Liver (tissue), 3 donors: ENCODE results near the gene NR1D2.

Experiments
- ATF3 ChIP-seq: IDR thresholded peaks from 2 replicates; pipeline ENCODE4 v1.6.1; 2016; ENCODE audit warnings: antibody characterized with exemption
- EGR1 ChIP-seq, 2 donors: IDR thresholded peaks; 2 replicates each; pipeline ENCODE4 v1.6.1; 2016 to 2018; ENCODE audit warnings: antibody characterized with exemption in 2 of 2, low read depth in 2 of 2
- JUND ChIP-seq, 2 donors: IDR thresholded peaks; 2 replicates each; pipeline ENCODE4 v1.6.1; 2016; ENCODE audit warnings: antibody characterized with exemption in 2 of 2
- RAD21 ChIP-seq, 2 donors: IDR thresholded peaks; 2 replicates each; pipeline ENCODE4 v1.6.1; 2016; ENCODE audit warnings: antibody characterized with exemption in 2 of 2, mild to moderate bottlenecking in 2 of 2
- SP1 ChIP-seq: IDR thresholded peaks from 2 replicates; pipeline ENCODE4 v1.6.1; 2018; ENCODE audit warnings: antibody characterized with exemption, mild to moderate bottlenecking
- YY1 ChIP-seq: IDR thresholded peaks from 2 replicates; pipeline ENCODE4 v1.6.1; 2016; ENCODE audit warnings: antibody characterized with exemption, mild to moderate bottlenecking
- TF ChIP-seq, protein P1 (sequence below): fragments of 150-350 bp; IDR thresholded peaks from 2 replicates; pipeline ENCODE4 v1.5.1; 2017; ENCODE audit warnings: improper control_type of control experiment, low read depth, low read length; ENCODE audit not compliant: missing input control
- TF ChIP-seq, protein P2 (sequence below): IDR thresholded peaks from 2 replicates; pipeline ENCODE4 v1.6.1; 2016; ENCODE audit warnings: antibody characterized with exemption, mild to moderate bottlenecking
- donor health status: healthy.
- donor health status: healthy.

- TF ChIP-seq EGR1 (IDR thresholded peaks at IDR 0.05; ENCODE audit: low read depth in 2 of 2), result no peak
- TF ChIP-seq, protein P1, sequence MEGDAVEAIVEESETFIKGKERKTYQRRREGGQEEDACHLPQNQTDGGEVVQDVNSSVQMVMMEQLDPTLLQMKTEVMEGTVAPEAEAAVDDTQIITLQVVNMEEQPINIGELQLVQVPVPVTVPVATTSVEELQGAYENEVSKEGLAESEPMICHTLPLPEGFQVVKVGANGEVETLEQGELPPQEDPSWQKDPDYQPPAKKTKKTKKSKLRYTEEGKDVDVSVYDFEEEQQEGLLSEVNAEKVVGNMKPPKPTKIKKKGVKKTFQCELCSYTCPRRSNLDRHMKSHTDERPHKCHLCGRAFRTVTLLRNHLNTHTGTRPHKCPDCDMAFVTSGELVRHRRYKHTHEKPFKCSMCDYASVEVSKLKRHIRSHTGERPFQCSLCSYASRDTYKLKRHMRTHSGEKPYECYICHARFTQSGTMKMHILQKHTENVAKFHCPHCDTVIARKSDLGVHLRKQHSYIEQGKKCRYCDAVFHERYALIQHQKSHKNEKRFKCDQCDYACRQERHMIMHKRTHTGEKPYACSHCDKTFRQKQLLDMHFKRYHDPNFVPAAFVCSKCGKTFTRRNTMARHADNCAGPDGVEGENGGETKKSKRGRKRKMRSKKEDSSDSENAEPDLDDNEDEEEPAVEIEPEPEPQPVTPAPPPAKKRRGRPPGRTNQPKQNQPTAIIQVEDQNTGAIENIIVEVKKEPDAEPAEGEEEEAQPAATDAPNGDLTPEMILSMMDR, result no peak
- TF ChIP-seq, protein P2, sequence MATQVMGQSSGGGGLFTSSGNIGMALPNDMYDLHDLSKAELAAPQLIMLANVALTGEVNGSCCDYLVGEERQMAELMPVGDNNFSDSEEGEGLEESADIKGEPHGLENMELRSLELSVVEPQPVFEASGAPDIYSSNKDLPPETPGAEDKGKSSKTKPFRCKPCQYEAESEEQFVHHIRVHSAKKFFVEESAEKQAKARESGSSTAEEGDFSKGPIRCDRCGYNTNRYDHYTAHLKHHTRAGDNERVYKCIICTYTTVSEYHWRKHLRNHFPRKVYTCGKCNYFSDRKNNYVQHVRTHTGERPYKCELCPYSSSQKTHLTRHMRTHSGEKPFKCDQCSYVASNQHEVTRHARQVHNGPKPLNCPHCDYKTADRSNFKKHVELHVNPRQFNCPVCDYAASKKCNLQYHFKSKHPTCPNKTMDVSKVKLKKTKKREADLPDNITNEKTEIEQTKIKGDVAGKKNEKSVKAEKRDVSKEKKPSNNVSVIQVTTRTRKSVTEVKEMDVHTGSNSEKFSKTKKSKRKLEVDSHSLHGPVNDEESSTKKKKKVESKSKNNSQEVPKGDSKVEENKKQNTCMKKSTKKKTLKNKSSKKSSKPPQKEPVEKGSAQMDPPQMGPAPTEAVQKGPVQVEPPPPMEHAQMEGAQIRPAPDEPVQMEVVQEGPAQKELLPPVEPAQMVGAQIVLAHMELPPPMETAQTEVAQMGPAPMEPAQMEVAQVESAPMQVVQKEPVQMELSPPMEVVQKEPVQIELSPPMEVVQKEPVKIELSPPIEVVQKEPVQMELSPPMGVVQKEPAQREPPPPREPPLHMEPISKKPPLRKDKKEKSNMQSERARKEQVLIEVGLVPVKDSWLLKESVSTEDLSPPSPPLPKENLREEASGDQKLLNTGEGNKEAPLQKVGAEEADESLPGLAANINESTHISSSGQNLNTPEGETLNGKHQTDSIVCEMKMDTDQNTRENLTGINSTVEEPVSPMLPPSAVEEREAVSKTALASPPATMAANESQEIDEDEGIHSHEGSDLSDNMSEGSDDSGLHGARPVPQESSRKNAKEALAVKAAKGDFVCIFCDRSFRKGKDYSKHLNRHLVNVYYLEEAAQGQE, result no peak
- no peak for TF ChIP-seq RAD21 (IDR thresholded peaks at IDR 0.05)
- TF ChIP-seq SP1, result no peak
- no peak for TF ChIP-seq YY1
- TF ChIP-seq ATF3, result no peak
- no peak for TF ChIP-seq JUND (IDR thresholded peaks at IDR 0.05)
Observed at GRCh38 chr3:23941440-23941839, 3.6 kb upstream of the NR1D2 start.
